Hematopoietic multipotent progenitor cell treated with erythropoietin and hydrocortisone succinate and interleukin-3 and kit ligand, for 17 days (in vitro differentiated cells): ENCODE results near the gene KIAA1549.
"Not testable (repeated sequence)": the region's sequence is repeated elsewhere in the genome, so short reads cannot be mapped to it uniquely, and the experiment has no call there.

ENCODE experiments used
- DNase-seq: peaks from one replicate; pipeline ENCODE4 v3.0.0-alpha.2; 2015; ENCODE audit warnings: low spot score

The KIAA1549 gene

GRCh38 chr7:138981332-138982203 lies at the start of gene KIAA1549:
KIAA1549 (minus strand) TSS chr7:138981389; CDS start chr7:138981269, 120 bp downstream.
- DNase-seq = no peak

DNA sequence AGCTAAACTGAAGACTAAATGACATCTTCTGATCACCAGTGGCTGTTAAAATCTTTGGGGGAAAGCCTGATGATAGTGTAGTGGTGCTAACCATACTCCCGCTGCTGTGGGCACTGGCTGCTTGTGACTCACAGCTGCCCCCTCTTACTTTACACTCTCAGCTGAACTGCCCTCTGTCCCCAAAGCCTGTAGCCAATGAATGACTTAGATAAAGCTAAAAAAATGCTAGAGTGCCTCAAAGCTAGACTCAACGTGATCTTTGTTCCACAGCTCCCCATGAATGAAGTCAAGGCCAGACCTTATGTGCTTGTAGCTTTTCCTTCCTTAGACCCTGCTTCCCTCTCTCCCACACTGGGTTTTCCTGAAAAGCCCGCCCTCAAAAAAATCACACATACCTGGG lies 48.2 kb upstream of the KIAA1549 start:
- DNase-seq = no peak

DNA sequence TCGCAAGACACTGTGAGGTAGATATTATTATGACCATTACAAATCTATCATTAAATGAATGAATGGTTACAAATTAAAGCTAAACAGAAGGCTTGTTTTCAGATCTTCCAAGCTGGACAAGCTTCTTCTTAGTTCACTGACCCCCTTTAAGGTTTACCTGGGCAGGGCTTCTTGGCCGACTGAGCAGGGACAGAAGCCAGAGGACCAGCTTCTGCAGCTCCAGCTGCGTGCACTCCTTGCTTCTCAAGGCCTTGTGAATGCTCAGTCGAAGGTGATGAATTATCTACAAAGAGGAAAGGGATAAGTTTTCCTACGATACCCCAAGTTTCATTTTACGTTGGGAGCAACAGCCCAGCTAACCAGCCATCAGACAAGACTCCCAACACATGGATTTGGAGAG lies 45.4 kb upstream of the KIAA1549 start:
- DNase-seq = no peak

- not testable (repeated sequence) for DNase-seq
These were observed 44.7 kb upstream of the KIAA1549 start for GRCh38 chr7:139025861-139026260.

DNA sequence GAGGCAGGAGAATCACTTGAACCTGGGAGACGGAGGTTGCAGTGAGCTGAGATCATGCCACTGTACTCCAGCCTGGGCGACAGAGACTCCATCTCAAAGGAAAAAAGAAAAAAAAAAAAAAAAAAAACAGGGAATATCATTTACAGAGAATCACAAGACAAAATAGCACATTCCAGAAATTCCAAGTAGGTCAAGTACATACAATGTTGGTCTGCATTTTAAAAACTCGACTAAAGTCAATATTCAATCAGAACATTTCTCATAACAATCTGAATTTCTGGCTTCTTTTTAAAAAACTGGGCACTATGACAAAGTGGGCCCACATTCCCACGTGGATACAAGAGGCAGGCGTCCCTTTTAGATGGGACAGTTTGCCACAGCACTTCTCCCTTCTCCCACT lies 41.9 kb upstream of the KIAA1549 start:
- no peak for DNase-seq

DNA sequence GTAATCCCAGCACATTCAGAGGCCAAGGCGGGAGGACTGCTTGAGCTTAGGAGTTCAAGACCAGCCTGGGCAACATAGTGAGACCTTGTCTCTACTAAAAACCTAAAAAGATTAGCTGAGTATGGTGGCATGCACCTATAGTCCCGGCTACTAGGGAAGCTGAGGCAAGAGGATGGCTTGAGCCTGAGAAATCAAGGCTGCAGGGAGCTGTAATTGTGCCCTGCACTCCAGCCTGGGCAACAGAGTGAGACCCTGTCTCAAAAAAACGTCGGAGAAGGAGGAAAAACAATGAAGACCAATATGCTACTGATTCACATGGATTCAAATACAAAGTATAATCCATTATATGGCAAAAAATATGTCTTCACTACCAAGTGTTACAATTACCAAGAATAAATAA lies 41.1 kb upstream of the KIAA1549 start:
- DNase-seq = no peak

- no peak for DNase-seq
These were observed 37.7 kb upstream of the KIAA1549 start for GRCh38 chr7:139018910-139019309.

DNA sequence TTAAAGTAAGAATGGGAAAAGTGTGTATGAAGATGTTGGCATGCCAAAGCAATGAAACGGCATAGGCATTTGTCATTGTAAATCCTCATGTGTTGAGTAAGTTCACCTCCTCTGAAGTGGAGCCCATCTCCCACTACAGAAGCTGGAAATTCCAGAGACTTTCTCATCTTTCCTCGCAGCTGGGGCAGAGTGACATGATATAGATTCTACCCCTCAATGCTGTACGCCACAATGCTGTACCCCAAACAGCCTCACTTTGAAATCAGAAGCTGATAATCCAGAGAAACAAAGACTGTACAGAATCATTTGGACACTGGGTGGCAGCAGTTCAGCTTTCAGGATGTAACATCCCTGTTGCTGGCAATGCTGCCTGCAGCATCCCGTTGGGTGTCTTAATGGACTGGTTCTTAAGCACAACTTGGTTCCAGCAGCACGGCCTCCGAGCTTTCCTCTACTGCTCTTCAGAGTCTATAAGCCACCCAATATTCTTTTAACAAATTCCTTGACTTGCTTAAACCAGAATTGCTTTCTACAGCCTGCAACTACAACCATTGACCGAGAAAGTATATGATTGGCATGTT lies 35.8 kb upstream of the KIAA1549 start:
- DNase-seq = peak; percentile 77

GRCh38 chr7:139011373-139011772 lies 30.2 kb upstream of the KIAA1549 start:
- DNase-seq = no peak

DNA sequence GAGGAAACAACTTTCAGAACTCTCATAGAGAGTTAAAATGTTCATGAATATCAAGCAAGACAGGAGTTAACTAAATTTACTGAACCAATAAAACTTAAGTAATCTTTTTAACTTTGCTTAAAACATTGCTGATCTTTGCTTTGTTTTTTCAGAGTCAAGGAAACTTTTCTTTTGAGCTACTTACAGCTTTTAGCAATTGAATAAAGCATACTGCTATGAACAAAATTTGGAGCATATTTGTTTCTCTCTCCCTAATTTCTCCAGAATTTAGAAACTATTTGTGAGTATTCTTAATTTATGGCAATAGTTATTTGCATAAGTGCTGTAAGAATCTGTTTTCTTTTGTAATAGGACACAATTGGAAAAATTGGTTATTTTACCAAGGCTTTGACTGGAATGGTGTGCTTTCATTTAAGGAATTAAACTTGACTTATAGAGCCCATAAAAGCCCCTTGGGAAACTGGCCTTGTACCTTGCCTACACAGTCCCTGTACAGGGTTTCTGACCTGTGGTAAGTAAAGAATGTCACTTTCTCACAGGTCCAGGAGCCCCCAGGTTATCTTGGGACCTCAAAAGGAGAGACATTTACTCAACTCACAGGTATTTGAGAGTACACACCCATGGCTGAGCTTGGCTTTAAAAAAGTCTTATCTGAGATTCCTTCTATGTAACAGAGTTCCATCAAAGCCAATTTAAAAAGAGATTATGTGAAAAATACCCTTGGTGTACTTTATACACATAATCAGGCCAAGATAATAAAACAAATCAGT lies 23.3 kb upstream of the KIAA1549 start:
- no peak for DNase-seq

GRCh38 chr7:138999414-138999813 lies 18.2 kb upstream of the KIAA1549 start:
- DNase-seq = no peak

- DNase-seq = no peak
These were observed 10.9 kb upstream of the KIAA1549 start for GRCh38 chr7:138992052-138992531.

- DNase-seq = no peak
These were observed 6.5 kb upstream of the KIAA1549 start for GRCh38 chr7:138987686-138988085.

- no peak for DNase-seq
These were observed 1.0 kb upstream of the KIAA1549 start for GRCh38 chr7:138982204-138982623.

DNA sequence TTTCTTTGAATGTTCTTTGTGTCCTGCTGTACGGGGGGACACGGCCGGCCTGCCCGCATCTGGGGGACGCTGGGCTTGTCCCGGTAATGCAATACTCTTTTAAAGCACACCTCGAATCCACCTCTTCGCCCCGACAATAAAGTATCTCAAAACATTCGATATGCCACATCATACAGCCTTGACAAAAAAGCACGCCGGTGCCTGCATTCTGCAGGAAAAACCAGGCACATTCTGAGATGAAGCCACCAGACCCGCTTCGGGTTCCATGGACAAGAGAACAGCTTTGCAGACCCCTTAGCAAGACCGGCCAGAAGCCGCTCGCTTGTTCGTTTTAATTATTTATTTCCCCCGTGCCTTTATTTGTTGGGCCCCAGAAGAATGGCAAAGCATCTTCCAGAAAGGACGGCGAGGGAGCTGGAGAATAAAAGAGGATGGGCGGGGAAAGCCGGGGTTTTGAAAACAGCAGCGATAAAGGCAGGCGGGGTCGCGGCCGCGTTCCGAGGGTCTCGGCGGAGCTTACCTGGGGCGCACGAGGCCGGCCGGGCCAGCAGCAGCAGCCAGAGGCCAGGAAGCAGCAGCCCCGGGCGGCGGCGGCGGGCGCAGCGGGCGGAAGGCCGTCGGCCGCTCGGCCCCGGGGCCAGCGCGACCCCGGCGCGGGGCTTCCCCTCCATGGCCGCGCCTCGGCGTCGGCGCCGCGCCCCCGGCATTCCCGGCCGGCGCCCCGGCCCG lies 462 bp downstream of the KIAA1549 start:
- no peak for DNase-seq

DNA sequence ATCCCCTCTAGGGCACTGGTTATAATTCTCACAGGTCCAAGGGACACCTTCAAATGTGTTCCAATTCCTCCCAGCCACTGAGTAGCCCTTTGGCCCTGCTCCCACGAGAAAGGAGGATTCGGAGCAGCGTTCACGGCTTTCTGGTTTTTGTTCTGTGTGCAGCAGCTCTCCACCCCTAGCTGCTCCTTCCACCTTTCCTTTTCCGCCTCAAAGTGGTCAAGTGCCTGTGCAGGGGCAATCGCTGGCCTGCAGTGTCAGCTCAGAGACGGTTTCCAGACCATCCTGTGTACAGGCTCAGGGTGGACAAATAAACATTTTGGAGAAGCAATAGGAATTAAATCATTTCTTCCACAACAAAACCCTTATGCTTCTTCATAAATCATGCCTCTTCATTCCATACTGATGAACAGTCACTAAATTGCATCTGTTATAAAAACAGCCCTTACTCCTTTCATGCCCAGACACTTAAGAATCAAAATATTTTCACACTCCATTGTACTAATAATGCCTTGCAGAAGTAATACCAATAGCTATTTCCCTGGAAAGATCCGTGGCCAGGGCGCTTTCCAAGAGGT lies 1.1 kb downstream of the KIAA1549 start:
- DNase-seq = no peak

- no peak for DNase-seq
These were observed 1.8 kb downstream of the KIAA1549 start for GRCh38 chr7:138979226-138979979.

DNA sequence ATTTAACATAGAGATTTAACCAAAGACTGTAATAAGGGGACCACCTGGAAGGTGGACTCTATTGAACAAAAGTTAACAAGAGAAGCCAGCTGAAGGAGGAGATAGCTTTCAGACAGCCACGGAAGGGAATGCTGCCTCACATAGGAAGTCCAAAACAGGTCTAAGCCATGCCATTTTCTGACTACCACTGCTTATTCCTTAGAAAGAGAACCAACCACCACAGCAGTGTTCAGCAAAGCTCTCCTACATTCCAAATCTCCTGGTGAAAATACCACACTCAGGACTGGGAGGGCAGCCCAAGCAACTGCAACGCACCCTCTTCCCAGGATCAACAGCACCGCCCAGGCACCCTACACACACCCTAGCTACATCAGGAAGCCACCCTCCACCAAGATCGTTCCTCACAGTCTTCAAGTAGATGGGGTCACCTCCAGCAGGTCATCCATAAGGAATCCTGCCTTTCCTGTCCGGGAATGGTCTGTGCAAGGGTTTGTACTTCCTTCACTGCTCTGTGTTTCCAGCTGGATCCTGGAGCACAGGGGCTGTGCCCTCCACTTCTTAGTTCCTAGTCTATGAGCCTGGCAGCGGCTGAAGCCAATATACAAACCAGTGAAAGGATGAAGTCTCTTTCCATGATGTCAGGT lies 2.5 kb downstream of the KIAA1549 start:
- DNase-seq = no peak

- DNase-seq = not testable (repeated sequence)
These were observed 5.0 kb downstream of the KIAA1549 start for GRCh38 chr7:138976161-138976560.
